Caco-2 (cell line): ENCODE data around the gene PGLYRP3. TPM values are rescaled to one million over a fixed set of nuclear protein-coding genes. Genes with fewer than 3 reads are reported as not detected.

Source experiments
- BruUV-seq: library from RNA; stranded (reverse); fragments of 400-500 nt; replicated peaks from 2 replicates; lab custom pipeline; 2021; lab: Mats Ljungman, UMichigan
- CTCF ChIA-PET: fragments of 300-600 bp; sonication (Branson Sonifier 250); formaldehyde crosslinking; loops from one replicate; lab custom pipeline; 2022; ENCODE audit warnings: antibody characterized with exemption; lab: Charles Lee
- POLR2A ChIA-PET: fragments of 300-600 bp; sonication (Branson Sonifier 250); formaldehyde crosslinking; loops from one replicate; lab custom pipeline; 2022; ENCODE audit warnings: antibody characterized with exemption; lab: Charles Lee
- DNase-seq, 2 experiments: peaks; one replicate each; pipeline versions ENCODE4 v3.0.0 to v3.0.0-alpha.2; 2020 to 2022
- H3K27me3 ChIP-seq: replicated peaks from 2 replicates; pipeline ENCODE4 v1.6.0; 2011; ENCODE audit warnings: low read length; ENCODE audit not compliant: control insufficient read depth, insufficient read depth
- H3K36me3 ChIP-seq: 2 replicates; pipeline ENCODE4 v1.5.1; 2011; ENCODE audit warnings: low read length; ENCODE audit not compliant: control insufficient read depth, insufficient read depth
- H3K4me1 ChIP-seq: fragments of 250-450 bp; sonication (Bioruptor Pico); 2 replicates; pipeline ENCODE4 v1.5.1; 2020; ENCODE audit warnings: mild to moderate bottlenecking
- H3K4me3 ChIP-seq: 2 replicates; pipeline ENCODE4 v1.5.1; 2011; ENCODE audit warnings: low read depth, mild to moderate bottlenecking, control low read depth, low read length
- H3K9me3 ChIP-seq: fragments of 250-450 bp; sonication (Bioruptor Pico); 2 replicates; pipeline ENCODE4 v1.5.1; 2020; ENCODE audit warnings: mild to moderate bottlenecking, moderate library complexity
- H3K27ac Mint-ChIP-seq: one replicate; pipeline ENCODE4 v1.8.0; 2022; ENCODE audit warnings: mixed read lengths; ENCODE audit not compliant: unreplicated experiment
- H3K27me3 Mint-ChIP-seq: one replicate; pipeline ENCODE4 v1.8.0; 2022; ENCODE audit warnings: mixed read lengths; ENCODE audit not compliant: insufficient read depth, unreplicated experiment
- H3K36me3 Mint-ChIP-seq: one replicate; pipeline ENCODE4 v1.8.0; 2022; ENCODE audit warnings: mild to moderate bottlenecking, mixed read lengths; ENCODE audit not compliant: insufficient read depth, unreplicated experiment
- H3K4me1 Mint-ChIP-seq: one replicate; pipeline ENCODE4 v1.8.0; 2022; ENCODE audit warnings: low read depth, mixed read lengths; ENCODE audit not compliant: unreplicated experiment
- H3K4me3 Mint-ChIP-seq: one replicate; pipeline ENCODE4 v1.8.0; 2022; ENCODE audit warnings: mild to moderate bottlenecking, moderate library complexity, mixed read lengths; ENCODE audit not compliant: unreplicated experiment
- H3K9me3 Mint-ChIP-seq: one replicate; pipeline ENCODE4 v1.8.0; 2022; ENCODE audit warnings: mixed read lengths; ENCODE audit not compliant: unreplicated experiment
- intact Hi-C: fragments of 100-400 bp; cut with micrococcal nuclease; formaldehyde crosslinking; loops from one replicate; pipeline ENCODE4 v1.10.0; 2022; ENCODE audit not compliant: unreplicated experiment
- total RNA-seq: library from RNA; stranded (reverse); gene quantifications from 2 replicates; pipeline ENCODE4 v1.2.3, GENCODE V29; 2022
- TF ChIP-seq, protein P1 (sequence below), 2 experiments: fragments of 200-600 bp in 1 of 2; IDR thresholded peaks; 1 replicate in 1 of 2; 2 replicates in 1 of 2; pipeline versions ENCODE4 v1.5.1 to v1.8.0; 2011 to 2022; ENCODE audit warnings: antibody characterized with exemption in 1 of 2, control low read depth in 1 of 2, inconsistent platforms in 1 of 2, low read depth in 1 of 2, low read length in 1 of 2, mild to moderate bottlenecking in 1 of 2, moderate library complexity in 1 of 2; ENCODE audit not compliant: insufficient read depth in 1 of 2, severe bottlenecking in 1 of 2, unreplicated experiment in 1 of 2

The PGLYRP3 gene
- total RNA-seq, 1 experiment from 2014 or later: not detected

- H3K27me3 ChIP-seq: no peaks in the 10 kb centered on the region
- no peak overlapping the region for H3K4me3 ChIP-seq
- H3K4me1 ChIP-seq: peaks cover 22% of the 10 kb centered on the region
- no peaks in the 10 kb centered on the region for H3K9me3 ChIP-seq
- Mint-ChIP-seq H3K27me3 (peaks cover 9% of the 10 kb centered on the region), H3K36me3 (no peaks in the 10 kb centered on the region), H3K9me3 (no peaks in the 10 kb centered on the region), H3K4me3 (no peak overlapping the region), H3K4me1 (peaks cover 25% of the 10 kb centered on the region), H3K27ac (no peak overlapping the region)
- ChIA-PET POLR2A (no interaction called here), CTCF (no interaction called here)
- no peaks in the 10 kb centered on the region for H3K36me3 ChIP-seq
- intact Hi-C loops: no loop called here
- TF ChIP-seq, protein P1, sequence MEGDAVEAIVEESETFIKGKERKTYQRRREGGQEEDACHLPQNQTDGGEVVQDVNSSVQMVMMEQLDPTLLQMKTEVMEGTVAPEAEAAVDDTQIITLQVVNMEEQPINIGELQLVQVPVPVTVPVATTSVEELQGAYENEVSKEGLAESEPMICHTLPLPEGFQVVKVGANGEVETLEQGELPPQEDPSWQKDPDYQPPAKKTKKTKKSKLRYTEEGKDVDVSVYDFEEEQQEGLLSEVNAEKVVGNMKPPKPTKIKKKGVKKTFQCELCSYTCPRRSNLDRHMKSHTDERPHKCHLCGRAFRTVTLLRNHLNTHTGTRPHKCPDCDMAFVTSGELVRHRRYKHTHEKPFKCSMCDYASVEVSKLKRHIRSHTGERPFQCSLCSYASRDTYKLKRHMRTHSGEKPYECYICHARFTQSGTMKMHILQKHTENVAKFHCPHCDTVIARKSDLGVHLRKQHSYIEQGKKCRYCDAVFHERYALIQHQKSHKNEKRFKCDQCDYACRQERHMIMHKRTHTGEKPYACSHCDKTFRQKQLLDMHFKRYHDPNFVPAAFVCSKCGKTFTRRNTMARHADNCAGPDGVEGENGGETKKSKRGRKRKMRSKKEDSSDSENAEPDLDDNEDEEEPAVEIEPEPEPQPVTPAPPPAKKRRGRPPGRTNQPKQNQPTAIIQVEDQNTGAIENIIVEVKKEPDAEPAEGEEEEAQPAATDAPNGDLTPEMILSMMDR (IDR thresholded peaks at IDR 0.05; ENCODE audit: insufficient read depth in 1 of 2, low read depth in 1 of 2, low read length in 1 of 2, severe bottlenecking in 1 of 2, unreplicated experiment in 1 of 2): no peak
- DNase-seq: no peak
- BruUV-seq: no TSS peak
These were observed 33.4 kb upstream of the PGLYRP3 start for GRCh38 chr1:153346077-153346723.

GRCh38 chr1:153345187-153346076 lies 32.7 kb upstream of the PGLYRP3 start:
- no peaks in the 10 kb centered on the region for H3K36me3 ChIP-seq
- ChIA-PET POLR2A (no interaction called here), CTCF (no interaction called here)
- H3K4me3 ChIP-seq: no peak overlapping the region
- TF ChIP-seq, protein P1 (IDR thresholded peaks at IDR 0.05; ENCODE audit: insufficient read depth in 1 of 2, low read depth in 1 of 2, low read length in 1 of 2, severe bottlenecking in 1 of 2, unreplicated experiment in 1 of 2): no peak
- intact Hi-C loops: no loop called here
- H3K27me3 ChIP-seq: no peaks in the 10 kb centered on the region
- no peaks in the 10 kb centered on the region for H3K36me3 Mint-ChIP-seq
- H3K27ac Mint-ChIP-seq: no peak overlapping the region
- H3K4me1 Mint-ChIP-seq: peaks cover 25% of the 10 kb centered on the region
- no TSS peak for BruUV-seq
- H3K4me1 ChIP-seq: peaks cover 22% of the 10 kb centered on the region
- H3K9me3 Mint-ChIP-seq: no peaks in the 10 kb centered on the region
- H3K27me3 Mint-ChIP-seq: peaks cover 9% of the 10 kb centered on the region
- no peak overlapping the region for H3K4me3 Mint-ChIP-seq
- no peak for DNase-seq
- H3K9me3 ChIP-seq: no peaks in the 10 kb centered on the region

GRCh38 chr1:153344718-153345025 lies 31.9 kb upstream of the PGLYRP3 start:
- TF ChIP-seq, protein P1 (IDR thresholded peaks at IDR 0.05; ENCODE audit: insufficient read depth in 1 of 2, low read depth in 1 of 2, low read length in 1 of 2, severe bottlenecking in 1 of 2, unreplicated experiment in 1 of 2): no peak
- Mint-ChIP-seq H3K4me3 (no peak overlapping the region), H3K4me1 (peaks cover 25% of the 10 kb centered on the region), H3K27ac (no peak overlapping the region), H3K9me3 (no peaks in the 10 kb centered on the region), H3K36me3 (no peaks in the 10 kb centered on the region), H3K27me3 (peaks cover 7% of the 10 kb centered on the region)
- no peaks in the 10 kb centered on the region for H3K36me3 ChIP-seq
- no TSS peak for BruUV-seq
- peaks cover 22% of the 10 kb centered on the region for H3K4me1 ChIP-seq
- intact Hi-C loops: no loop called here
- ChIA-PET CTCF (no interaction called here), POLR2A (interaction anchor here (0.6 kb wide), 1 partner anchor 295 kb away, joined by 3 read pairs; no protein-coding TSS in a partner anchor)
- no peak overlapping the region for H3K4me3 ChIP-seq
- no peaks in the 10 kb centered on the region for H3K9me3 ChIP-seq
- DNase-seq: no peak
- no peaks in the 10 kb centered on the region for H3K27me3 ChIP-seq
